HEK293 (cell line): ENCODE measurements around the gene KY.
"Not testable (repeated sequence)": the region's sequence is repeated elsewhere in the genome, so short reads cannot be mapped to it uniquely, and the experiment has no call there.

Experiments
- BCL11B ChIP-seq: fragments of 450-650 bp; formaldehyde crosslinking; IDR thresholded peaks from 2 replicates; pipeline ENCODE4 v1.5.1; 2016; ENCODE audit warnings: low read depth, missing biosample characterization, missing genetic modification characterization
- CTCF ChIP-seq: fragments of 450-650 bp; formaldehyde crosslinking; IDR thresholded peaks from 2 replicates; pipeline ENCODE4 v1.5.1; 2016; ENCODE audit warnings: missing biosample characterization, missing genetic modification characterization
- ZBTB21 ChIP-seq: fragments of 450-650 bp; formaldehyde crosslinking; IDR thresholded peaks from 2 replicates; pipeline ENCODE4 v1.5.1; 2017; ENCODE audit warnings: missing biosample characterization, missing genetic modification characterization
- ZBTB48 ChIP-seq: fragments of 450-650 bp; formaldehyde crosslinking; IDR thresholded peaks from 2 replicates; pipeline ENCODE4 v1.5.1; 2016; ENCODE audit warnings: missing biosample characterization, missing genetic modification characterization
- ZBTB8A ChIP-seq: fragments of 450-650 bp; formaldehyde crosslinking; IDR thresholded peaks from 2 replicates; pipeline ENCODE4 v1.5.1; 2016; ENCODE audit warnings: missing biosample characterization, missing genetic modification characterization
- ZNF211 ChIP-seq: fragments of 450-650 bp; formaldehyde crosslinking; IDR thresholded peaks from 2 replicates; pipeline ENCODE4 v1.5.1; 2016; ENCODE audit warnings: low read depth, missing biosample characterization, missing genetic modification characterization
- ZNF473 ChIP-seq: fragments of 450-650 bp; formaldehyde crosslinking; IDR thresholded peaks from 2 replicates; pipeline ENCODE4 v1.5.1; 2017; ENCODE audit warnings: missing biosample characterization, missing genetic modification characterization
- ZNF76 ChIP-seq: fragments of 450-650 bp; formaldehyde crosslinking; IDR thresholded peaks from 2 replicates; pipeline ENCODE4; 2016; ENCODE audit warnings: low read depth, missing biosample characterization, missing genetic modification characterization, borderline replicate concordance

- not testable (repeated sequence) for TF ChIP-seq ZNF473 (tag by site-specific recombination); ZNF76; ZBTB21 (tag by site-specific recombination); CTCF (tag by site-specific recombination); ZNF211 (tag by site-specific recombination); ZBTB48 (tag by site-specific recombination); ZBTB8A (tag by site-specific recombination); BCL11B (tag by site-specific recombination)
Measured at GRCh38 chr3:134594986-134595385, 55.8 kb downstream of the KY start.
